Right renal pelvis (tissue), 4 donors: ENCODE data around the gene D2HGDH. TPM values are rescaled to one million over a fixed set of nuclear protein-coding genes. Genes with fewer than 3 reads are reported as not detected.
A peak's percentile ranks its signal among the peaks of the same experiment; 100 is the strongest.
"Not testable (repeated sequence)": the region's sequence is repeated elsewhere in the genome, so short reads cannot be mapped to it uniquely, and the experiment has no call there.

Source experiments
- DNase-seq, 4 donors: peaks; one replicate each; pipeline ENCODE4 v3.0.0-alpha.2; 2013; ENCODE audit warnings: low read depth in 4 of 4, low spot score in 3 of 4, missing footprints in 1 of 4
- polyA plus RNA-seq, 4 donors: library from polyadenylated mRNA; unstranded; fragments of 120-200 nt; gene quantifications; one replicate each; pipeline ENCODE4 v1.2.1, GENCODE V29; 2013; ENCODE audit not compliant: insufficient read length in 4 of 4

The D2HGDH gene
- polyA plus RNA-seq, 4 donors = 31.8 to 48.5 (median 38.0) TPM

GRCh38 chr2:241724975-241725870 is 9.2 kb upstream of the D2HGDH start:
- DNase-seq = no peak

- no peak for DNase-seq
Observed at GRCh38 chr2:241726459-241726858, 8.0 kb upstream of the D2HGDH start.

GRCh38 chr2:241728000-241728399 is 6.4 kb upstream of the D2HGDH start:
- DNase-seq = no peak

GRCh38 chr2:241728627-241729026 is 5.8 kb upstream of the D2HGDH start:
- no peak for DNase-seq

GRCh38 chr2:241729868-241730267 is 4.6 kb upstream of the D2HGDH start:
- no peak for DNase-seq

GRCh38 chr2:241730671-241731293 is 3.6 kb upstream of the D2HGDH start:
- no peak for DNase-seq

- peak in 1 of 4 donors; percentile 38 for DNase-seq
Observed at GRCh38 chr2:241732513-241733186, 1.8 kb upstream of the D2HGDH start.

GRCh38 chr2:241733391-241734207 is 831 bp upstream of the D2HGDH start:
- DNase-seq = no peak

GRCh38 chr2:241734208-241734466 is 293 bp upstream of the D2HGDH start:
- DNase-seq = no peak

- no peak for DNase-seq
Observed at GRCh38 chr2:241736111-241736510, 1.7 kb downstream of the D2HGDH start.

- no peak for DNase-seq
Observed at GRCh38 chr2:241738040-241738686, 3.7 kb downstream of the D2HGDH start.

- DNase-seq = no peak
Observed at GRCh38 chr2:241739177-241739576, 4.7 kb downstream of the D2HGDH start.

- no peak for DNase-seq
Observed at GRCh38 chr2:241739651-241740050, 5.2 kb downstream of the D2HGDH start.

- no peak for DNase-seq
Observed at GRCh38 chr2:241741016-241741415, 6.6 kb downstream of the D2HGDH start.

- no peak for DNase-seq
Observed at GRCh38 chr2:241742320-241742939, 8.0 kb downstream of the D2HGDH start.

GRCh38 chr2:241743008-241743407 is 8.6 kb downstream of the D2HGDH start:
- DNase-seq = not testable (repeated sequence)

- DNase-seq = no peak
Observed at GRCh38 chr2:241743620-241744019, 9.2 kb downstream of the D2HGDH start.

- DNase-seq = no peak
Observed at GRCh38 chr2:241744028-241744754, 9.8 kb downstream of the D2HGDH start.

- DNase-seq = no peak
Observed at GRCh38 chr2:241745276-241745675, 10.8 kb downstream of the D2HGDH start.
